Testis (tissue), 5 donors: Measurements from ENCODE around the gene C16orf54. TPM values are rescaled to one million over a fixed set of nuclear protein-coding genes. Genes with fewer than 3 reads are reported as not detected.
"Not testable (repeated sequence)": the region's sequence is repeated elsewhere in the genome, so short reads cannot be mapped to it uniquely, and the experiment has no call there.

Experiments used
- DNase-seq: peaks from one replicate; pipeline ENCODE4 v3.0.0-alpha.2; 2019
- H3K27ac ChIP-seq, 2 donors: fragments of 200-600 bp; sonication (generic); one replicate each; pipeline ENCODE4 v1.5.1; 2019
- H3K27me3 ChIP-seq: fragments of 200-600 bp; sonication (generic); one replicate; pipeline ENCODE4 v1.5.1; 2019
- H3K36me3 ChIP-seq: fragments of 200-600 bp; sonication (generic); one replicate; pipeline ENCODE4 v1.5.1; 2017; ENCODE audit warnings: low read depth; ENCODE audit errors: missing control alignments
- H3K4me1 ChIP-seq: fragments of 200-600 bp; sonication (generic); one replicate; pipeline ENCODE4 v1.5.1; 2019
- H3K4me3 ChIP-seq, 2 donors: fragments of 200-600 bp; sonication (generic); one replicate each; pipeline ENCODE4 v1.5.1; 2017 to 2019
- H3K9me3 ChIP-seq: fragments of 200-600 bp; sonication (generic); one replicate; pipeline ENCODE4 v1.5.1; 2017
- CTCF ChIP-seq, 3 experiments: fragments of 450-650 bp in 2 of 3; fragments of 200-600 bp in 1 of 3; sonication (generic) in 1 of 3; IDR thresholded peaks; one replicate each; pipeline ENCODE4 v1.5.1; 2016 to 2019; ENCODE audit warnings: antibody characterized with exemption in 3 of 3, mild to moderate bottlenecking in 2 of 3, moderate library complexity in 1 of 3
- POLR2A ChIP-seq: fragments of 450-650 bp; IDR thresholded peaks from one replicate; pipeline ENCODE4 v1.6.1; 2017; ENCODE audit warnings: antibody characterized with exemption, mild to moderate bottlenecking, moderate library complexity
- WGBS, 2 donors: methylation state at CpG; one replicate each; pipeline ENCODE4 v1.1.5; 2018; 5-methylcytosine and 5-hydroxymethylcytosine counted together
- intact Hi-C: fragments of 100-400 bp; cut with DNase I; formaldehyde crosslinking; loops from one replicate; pipeline ENCODE4 v1.15.1; 2023; ENCODE audit warnings: low total_unique reads
- long read RNA-seq, 2 donors: transcript quantifications; one replicate each; lab custom pipeline, GENCODE V29; 2026
- polyA plus RNA-seq: library from polyadenylated mRNA; stranded (reverse); fragments of 350-450 nt; fragmentation: Illumina TruSeq; extraction: RNeasy Lipid Tissue Mini Kit (QIAGEN cat#74804); gene quantifications from one replicate; pipeline ENCODE4 v1.2.3, GENCODE V29; 2014; ENCODE audit warnings: low read depth, low replicate concordance; ENCODE audit not compliant: insufficient read depth
- total RNA-seq, 2 donors: library from RNA; depleted of rRNA; stranded (reverse); fragments of >200 nt; gene quantifications; one replicate each; pipeline ENCODE4 v1.2.3, GENCODE V29; 2016

C16orf54 gene
- total RNA-seq (under 1 TPM; 0.31 to 0.79 TPM), polyA plus RNA-seq (1.1 TPM)
- long read RNA-seq, donor 1: 0 reads
- long read RNA-seq, donor 2: 0 reads

DNA sequence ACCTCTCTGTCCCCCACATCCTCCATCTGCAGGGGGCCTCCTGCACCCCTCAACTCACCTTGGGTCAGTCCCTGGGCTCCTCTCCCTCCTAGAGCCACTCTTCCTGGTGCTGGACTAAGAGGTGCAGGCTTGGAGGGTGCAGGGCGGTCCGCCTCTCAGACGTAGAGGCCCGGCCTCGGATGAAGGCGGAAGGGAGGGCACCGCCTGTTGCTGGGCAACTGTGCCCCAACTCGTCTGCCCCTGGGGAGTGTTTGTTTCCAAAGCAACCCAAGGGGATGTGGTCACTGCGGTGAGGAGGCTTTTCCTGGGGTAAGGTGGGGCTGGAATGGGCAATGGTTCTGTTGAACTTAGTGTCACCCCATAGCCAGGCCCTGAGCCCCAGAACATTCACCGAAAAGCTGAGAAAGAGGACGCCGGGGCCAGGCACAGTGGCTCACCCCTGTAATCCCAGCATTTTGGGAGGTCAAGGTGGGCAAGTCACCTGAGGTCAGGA, at the start of gene C16orf54:
C16orf54 (minus strand) TSS at position 138 of the 493 bp plus-strand sequence. CDS start 1,039 bp downstream, outside the sequence.
- Histone ChIP-seq H3K27ac (no peak within 1 kb of the TSS), H3K4me3 (no peak within 1 kb of the TSS), H3K27me3 (no peaks in the 10 kb centered on the region), H3K9me3 (no peaks in the 10 kb centered on the region), H3K36me3 (no peaks in the 10 kb centered on the region), H3K4me1 (no peaks in the 10 kb centered on the region)
- peak; percentile 27 for DNase-seq
- intact Hi-C loops: no loop called here
- TF ChIP-seq POLR2A (no peak), CTCF (IDR thresholded peaks at IDR 0.05) (no peak)
- WGBS, 2 donors: 74 to 87% methylated on average over 9 to 11 of the region's 12 CpGs

GRCh38 chr16:29794231-29794710, 48.5 kb upstream of the C16orf54 start:
- H3K4me1 ChIP-seq: peaks cover 15% of the 10 kb centered on the region
- TF ChIP-seq POLR2A (no peak), CTCF (IDR thresholded peaks at IDR 0.05) (no peak)
- 96 to 99% methylated on average over 3 of the region's 3 CpGs for WGBS, 2 donors
- no peaks in the 10 kb centered on the region for H3K27me3 ChIP-seq
- H3K9me3 ChIP-seq: no peaks in the 10 kb centered on the region
- intact Hi-C loops: no loop called here
- DNase-seq: no peak
- no peak overlapping the region for H3K27ac ChIP-seq
- no peak overlapping the region for H3K4me3 ChIP-seq
- no peaks in the 10 kb centered on the region for H3K36me3 ChIP-seq

DNA sequence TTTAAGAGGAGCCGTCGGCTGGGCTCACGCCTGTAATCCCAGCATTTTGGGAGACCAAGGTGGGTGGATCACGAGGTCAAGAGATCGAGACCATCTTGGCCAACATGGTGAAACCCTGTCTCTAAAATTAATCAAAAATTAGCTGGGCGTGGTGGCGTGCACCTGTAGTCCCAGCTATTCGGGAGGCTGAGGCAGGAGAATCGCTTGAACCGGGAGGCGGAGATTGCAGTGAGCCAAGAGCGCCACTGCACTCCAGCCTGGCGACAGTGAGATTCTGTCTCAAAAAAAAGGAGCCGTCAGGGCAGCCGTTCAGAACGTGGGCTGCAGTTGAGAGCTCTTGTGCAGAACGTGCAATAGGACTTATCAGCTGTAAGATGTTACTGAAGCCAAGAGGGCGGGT, 47.4 kb upstream of the C16orf54 start:
- H3K4me3 ChIP-seq, H3K27me3 ChIP-seq, DNase-seq, H3K36me3 ChIP-seq, H3K27ac ChIP-seq, intact Hi-C loops, H3K9me3 ChIP-seq: not testable (repeated sequence)
- 81 to 85% methylated on average over 9 to 18 of the region's 18 CpGs for WGBS, 2 donors
- peaks cover 15% of the 10 kb centered on the region for H3K4me1 ChIP-seq

DNA sequence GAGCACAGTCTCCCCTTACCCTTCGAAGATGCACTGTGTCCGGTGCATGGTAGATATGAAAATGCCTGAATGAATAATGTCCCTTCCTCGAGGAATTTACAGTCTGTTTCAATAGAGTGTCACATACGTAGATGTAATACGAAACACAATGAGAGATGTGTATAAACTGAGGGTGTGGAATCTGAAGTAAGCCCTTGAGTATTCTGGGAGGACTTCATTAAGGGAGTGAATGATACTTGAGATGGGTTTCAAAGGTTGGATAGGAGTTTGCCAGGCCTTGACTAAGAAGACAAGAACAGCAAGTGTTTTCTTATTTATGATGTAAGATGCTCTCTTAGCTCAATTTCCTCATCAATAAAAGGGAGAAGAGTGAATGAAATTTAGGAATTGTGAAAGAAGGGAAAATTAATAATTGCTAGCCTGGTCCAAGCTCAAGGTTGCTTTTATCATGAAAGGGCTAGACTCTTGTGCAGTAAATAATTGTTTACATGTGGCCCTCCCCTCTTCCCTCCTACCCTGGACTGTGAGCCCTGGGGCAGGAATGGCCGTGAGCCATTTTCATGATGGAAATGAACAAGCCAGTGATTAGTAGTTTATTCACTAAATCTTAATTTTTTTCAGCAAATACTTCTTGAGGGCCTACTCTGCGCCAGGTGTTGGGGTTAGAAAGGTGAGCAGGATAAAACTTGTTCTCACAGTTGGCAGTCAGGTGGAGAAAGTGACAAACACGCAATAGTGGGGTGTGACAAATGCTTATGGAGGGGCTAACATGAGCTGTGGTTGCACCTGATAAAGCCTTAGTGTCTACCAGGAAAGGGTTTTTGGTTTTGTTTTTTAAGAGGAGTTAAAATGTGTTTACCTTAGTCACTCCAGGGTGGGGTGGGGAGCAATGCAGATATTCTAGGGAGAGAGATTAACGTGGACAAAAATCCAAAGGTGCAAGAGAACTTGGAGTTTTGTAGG, 46.3 kb upstream of the C16orf54 start:
- Histone ChIP-seq H3K36me3 (no peaks in the 10 kb centered on the region), H3K9me3 (no peaks in the 10 kb centered on the region), H3K4me1 (peaks cover 15% of the 10 kb centered on the region), H3K4me3 (no peak overlapping the region), H3K27ac (no peak overlapping the region), H3K27me3 (no peaks in the 10 kb centered on the region)
- no peak for DNase-seq
- TF ChIP-seq CTCF (IDR thresholded peaks at IDR 0.05) (no peak), POLR2A (no peak)
- WGBS, 2 donors: 67 to 70% methylated on average over 9 of the region's 9 CpGs
- intact Hi-C loops: no loop called here
